Left ventricle myocardium inferior (tissue), 1 donor: Measurements from ENCODE around the gene SLC7A8. TPM values are rescaled to one million over a fixed set of nuclear protein-coding genes. Genes with fewer than 3 reads are reported as not detected.

Source experiments
- DNase-seq: peaks from one replicate; pipeline ENCODE4 v3.0.0-alpha.2; 2020
- H3K27ac ChIP-seq: fragments of 200-600 bp; replicated peaks from 2 replicates; pipeline ENCODE4 v1.8.0; 2021
- H3K27me3 ChIP-seq: fragments of 200-600 bp; 2 replicates; pipeline ENCODE4 v1.8.0; 2021; ENCODE audit warnings: low read depth
- H3K36me3 ChIP-seq: fragments of 200-600 bp; 2 replicates; pipeline ENCODE4 v1.8.0; 2021
- H3K4me1 ChIP-seq: fragments of 200-600 bp; 2 replicates; pipeline ENCODE4 v1.8.0; 2021
- H3K4me3 ChIP-seq: fragments of 200-600 bp; 2 replicates; pipeline ENCODE4 v1.8.0; 2021; ENCODE audit warnings: mild to moderate bottlenecking, moderate library complexity
- H3K9me3 ChIP-seq: fragments of 200-600 bp; replicated peaks from 2 replicates; pipeline ENCODE4 v1.8.0; 2021
- CTCF ChIP-seq: fragments of 200-600 bp; IDR thresholded peaks from 2 replicates; pipeline ENCODE4 v1.8.0; 2021; ENCODE audit warnings: antibody characterized with exemption, mild to moderate bottlenecking, borderline replicate concordance
- intact Hi-C: fragments of 100-400 bp; cut with micrococcal nuclease; formaldehyde crosslinking; loops from one replicate; pipeline ENCODE4 v1.11.0; 2022
- total RNA-seq: library from RNA; stranded (reverse); fragmentation: NEBNext Ultra II Directional; extraction: Animal tissue kit (Norgen Biotek cat#: 25700); gene quantifications from one replicate; pipeline ENCODE4 v1.2.1, GENCODE V29; 2021
- donor health status: DM: no; HTN: yes; CAD: no; lungs with severe emphysema.

The SLC7A8 gene
- total RNA-seq, 1 donor from 2014 or later, result 10.6 TPM

GRCh38 chr14:23130871-23131270, 52.6 kb downstream of the SLC7A8 start:
- intact Hi-C loops, result no loop called here
- Histone ChIP-seq H3K27me3 (no peaks in the 10 kb centered on the region), H3K36me3 (peaks cover 28% of the 10 kb centered on the region)

GRCh38 chr14:23129759-23130316, 53.6 kb downstream of the SLC7A8 start:
- Histone ChIP-seq H3K4me1 (peaks cover 23% of the 10 kb centered on the region), H3K9me3 (no peaks in the 10 kb centered on the region), H3K27me3 (no peaks in the 10 kb centered on the region), H3K4me3 (no peak overlapping the region), H3K36me3 (peaks cover 22% of the 10 kb centered on the region), H3K27ac (no peak overlapping the region)
- intact Hi-C loops, result no loop called here
- TF ChIP-seq CTCF, result no peak
- DNase-seq, result no peak

More at GRCh38 chr14:23130871-23131270, 52.6 kb downstream of the SLC7A8 start:
- no peaks in the 10 kb centered on the region for H3K9me3 ChIP-seq
- DNase-seq, result no peak
- H3K27ac ChIP-seq, result no peak overlapping the region
- TF ChIP-seq CTCF, result no peak
- H3K4me1 ChIP-seq, result peaks cover 20% of the 10 kb centered on the region
- H3K4me3 ChIP-seq, result no peak overlapping the region

- Histone ChIP-seq H3K27ac (no peak overlapping the region), H3K4me1 (peaks cover 23% of the 10 kb centered on the region), H3K36me3 (peaks cover 22% of the 10 kb centered on the region), H3K4me3 (no peak overlapping the region), H3K27me3 (no peaks in the 10 kb centered on the region), H3K9me3 (no peaks in the 10 kb centered on the region)
- no peak for DNase-seq
- no peak for TF ChIP-seq CTCF
- intact Hi-C loops, result no loop called here
Measured at GRCh38 chr14:23128969-23129758, 54.3 kb downstream of the SLC7A8 start.

GRCh38 chr14:23127861-23128260, 55.6 kb downstream of the SLC7A8 start:
- Histone ChIP-seq H3K27me3 (no peaks in the 10 kb centered on the region), H3K27ac (no peak overlapping the region), H3K36me3 (peaks cover 22% of the 10 kb centered on the region), H3K9me3 (no peaks in the 10 kb centered on the region), H3K4me1 (peaks cover 33% of the 10 kb centered on the region), H3K4me3 (no peak overlapping the region)
- intact Hi-C loops, result no loop called here
- no peak for DNase-seq
- TF ChIP-seq CTCF, result no peak

- Histone ChIP-seq H3K4me1 (peaks cover 35% of the 10 kb centered on the region), H3K36me3 (peaks cover 22% of the 10 kb centered on the region), H3K27ac (no peak overlapping the region), H3K27me3 (no peaks in the 10 kb centered on the region), H3K9me3 (no peaks in the 10 kb centered on the region), H3K4me3 (no peak overlapping the region)
- intact Hi-C loops, result no loop called here
- TF ChIP-seq CTCF, result no peak
- DNase-seq, result no peak
Measured at GRCh38 chr14:23126548-23127278, 56.7 kb downstream of the SLC7A8 start.
